Melanocyte of skin (primary cell): Measurements from ENCODE around the gene OR2T3. TPM values are rescaled to one million over a fixed set of nuclear protein-coding genes. Genes with fewer than 3 reads are reported as not detected.

Experiments
- total RNA-seq, 2 donors: library from RNA; depleted of rRNA; stranded (reverse); fragments of >200 nt; gene quantifications; 2 replicates each; pipeline ENCODE4 v1.2.3, GENCODE V29; 2012

The OR2T3 gene
- not detected for total RNA-seq

DNA sequence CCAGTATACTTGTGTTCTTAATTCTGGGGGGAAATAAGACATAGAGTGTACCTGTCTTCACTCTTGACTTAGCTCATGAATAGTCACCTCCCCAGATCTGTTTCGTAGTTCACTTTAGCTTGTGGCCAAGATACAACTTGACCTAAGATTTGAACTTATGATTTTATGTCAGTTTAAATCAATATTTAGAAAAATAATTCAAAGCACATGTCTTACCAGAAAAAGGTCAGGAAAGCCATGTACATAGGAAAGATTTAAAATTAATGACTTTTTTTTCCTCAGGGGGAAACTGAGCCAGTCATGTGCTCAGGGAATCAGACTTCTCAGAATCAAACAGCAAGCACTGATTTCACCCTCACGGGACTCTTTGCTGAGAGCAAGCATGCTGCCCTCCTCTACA, at the start of gene OR2T3:
TSS of gene OR2T3 (plus strand) at position 301 of the 400 bp plus-strand sequence. CDS start at position 301, 0 bp downstream.

GRCh38 chr1:248445399-248445798, 27.8 kb upstream of the OR2T3 start, which contains the start of gene OR2T2:
Gene OR2T2 (plus strand): TSS chr1:248445637. CDS start chr1:248452798, 7,161 bp downstream.

GRCh38 chr1:248488289-248488688, 15.1 kb downstream of the OR2T3 start, which contains the start of gene OR2T5:
Gene OR2T5 (plus strand): TSS chr1:248488589. CDS start chr1:248488589, 0 bp downstream.

DNA sequence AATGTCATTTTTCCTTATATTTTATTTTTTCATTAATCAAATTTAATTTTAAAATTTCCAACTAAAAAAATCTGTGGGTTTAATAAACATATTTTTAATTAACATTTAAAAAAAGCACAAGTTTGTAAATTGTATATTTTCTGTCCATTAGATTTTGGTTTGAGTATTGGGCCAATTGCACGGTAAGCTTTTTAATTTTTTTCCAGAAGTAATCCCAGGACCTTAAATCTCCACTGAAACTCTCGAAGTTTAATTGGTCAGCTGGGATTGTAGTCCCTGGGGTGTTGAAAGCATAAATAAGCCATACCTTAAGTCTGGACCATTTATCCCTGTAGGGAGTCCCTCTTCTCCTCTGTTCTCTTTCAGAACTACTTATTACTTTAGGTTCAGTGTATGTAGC, 34.6 kb downstream of the OR2T3 start, which contains the start of gene OR2G6:
TSS of gene OR2G6 (plus strand) at position 301 of the 400 bp plus-strand sequence. CDS start 13,574 bp downstream, outside the sequence.

Other genes with a start within 250 kb of the OR2T3 start
- gene OR2M4, start 241.9 kb upstream of the OR2T3 start, total RNA-seq: not detected
- not detected for gene OR2T33, start 195.4 kb upstream of the OR2T3 start, total RNA-seq
- not detected for gene OR2T12, start 169.9 kb upstream of the OR2T3 start, total RNA-seq
- not detected for gene OR2M7, start 148.8 kb upstream of the OR2T3 start, total RNA-seq
- gene OR14C36, start 124.6 kb upstream of the OR2T3 start, total RNA-seq: under 1 TPM in 1 of 2 donors, not detected in 1; 0.34 TPM
- gene OR2T4, start 111.7 kb upstream of the OR2T3 start, total RNA-seq: not detected
- gene OR2T6, start 97.6 kb upstream of the OR2T3 start, total RNA-seq: not detected
- not detected for gene OR2T1, start 70.3 kb upstream of the OR2T3 start, total RNA-seq
- gene OR2T2, start 27.7 kb upstream of the OR2T3 start, total RNA-seq: not detected
- gene OR2T5, start 15.2 kb downstream of the OR2T3 start, total RNA-seq: not detected
- not detected for gene OR2G6, start 34.7 kb downstream of the OR2T3 start, total RNA-seq
- gene OR2T29, start 89.4 kb downstream of the OR2T3 start, total RNA-seq: not detected
- not detected for gene OR2T34, start 101.4 kb downstream of the OR2T3 start, total RNA-seq
- gene OR2T10, start 124.3 kb downstream of the OR2T3 start, total RNA-seq: not detected
- gene OR2T11, start 161.7 kb downstream of the OR2T3 start, total RNA-seq: not detected
- gene OR2T35, start 171.9 kb downstream of the OR2T3 start, total RNA-seq: not detected
- gene OR2T27, start 182.2 kb downstream of the OR2T3 start, total RNA-seq: not detected
- gene OR14I1, start 229.4 kb downstream of the OR2T3 start, total RNA-seq: not detected